K562 (cell line): ENCODE results near the gene TTLL9. TPM values are rescaled to one million over a fixed set of nuclear protein-coding genes. Genes with fewer than 3 reads are reported as not detected.

Experiments used
- CBX2 ChIP-seq: fragments of 200-600 bp; sonication (generic); IDR thresholded peaks from one replicate; pipeline ENCODE4 v1.6.1; 2012; ENCODE audit warnings: mild to moderate bottlenecking, low read length, inconsistent platforms; ENCODE audit not compliant: insufficient read depth, poor library complexity, severe bottlenecking
- E2F1 ChIP-seq: sonication (generic); formaldehyde crosslinking; IDR thresholded peaks from 2 replicates; pipeline ENCODE4 v1.8.1; 2023; ENCODE audit warnings: mild to moderate bottlenecking, missing genetic modification reagents, moderate library complexity
- FUS ChIP-seq: fragments of 200-400 bp; formaldehyde crosslinking; optimal IDR thresholded peaks from 2 replicates; pipeline ENCODE3; 2017; ENCODE audit warnings: low read depth, low read length
- HSF4 ChIP-seq: fragments of 250-450 bp; sonication (Bioruptor Pico); IDR thresholded peaks from 2 replicates; pipeline ENCODE4 v2.1.2; 2022; ENCODE audit warnings: mild to moderate bottlenecking, moderate library complexity, borderline replicate concordance
- KLF16 ChIP-seq: IDR thresholded peaks from 2 replicates; pipeline ENCODE4 v1.6.1; 2016; ENCODE audit warnings: antibody characterized with exemption
- MAZ ChIP-seq, 2 experiments: fragments of 450-650 bp in 1 of 2; sonication (generic) in 1 of 2; formaldehyde crosslinking; IDR thresholded peaks in 1 of 2; conservative IDR thresholded peaks in 1 of 2; 2 replicates each; pipeline versions ENCODE4 v1.4.0 to v1.5.0; 2020; ENCODE audit warnings: mild to moderate bottlenecking in 1 of 2, missing genetic modification reagents in 1 of 2
- NCOA6 ChIP-seq: fragments of 450-650 bp; IDR thresholded peaks from 2 replicates; pipeline ENCODE4 v1.6.1; 2017; ENCODE audit warnings: mild to moderate bottlenecking
- NELFE ChIP-seq: IDR thresholded peaks from 2 replicates; pipeline ENCODE4 v1.6.1; 2011; ENCODE audit warnings: mild to moderate bottlenecking; ENCODE audit not compliant: insufficient read depth, insufficient read length
- PCBP1 ChIP-seq: fragments of 200-400 bp; formaldehyde crosslinking; IDR thresholded peaks from 2 replicates; pipeline ENCODE4 v1.6.1; 2018; ENCODE audit warnings: mild to moderate bottlenecking, low read depth, low read length; ENCODE audit not compliant: poor library complexity, severe bottlenecking
- SLC30A9 ChIP-seq: fragments of 250-450 bp; sonication (Bioruptor Pico); IDR thresholded peaks from 2 replicates; pipeline ENCODE4 v1.8.0; 2022; ENCODE audit warnings: mild to moderate bottlenecking, moderate library complexity
- SREBF1 ChIP-seq: fragments of 150-350 bp; IDR thresholded peaks from 2 replicates; pipeline ENCODE4 v1.6.1; 2014; ENCODE audit warnings: antibody characterized with exemption, low read depth, low read length, borderline replicate concordance
- TBL1XR1 ChIP-seq, 2 experiments: IDR thresholded peaks; 2 replicates each; pipeline ENCODE4 v1.6.1; 2012; ENCODE audit warnings: improper control_type of control experiment in 2 of 2, low read length in 2 of 2, mild to moderate bottlenecking in 1 of 2
- VEZF1 ChIP-seq: fragments of 200-800 bp; sonication (Bioruptor generic); IDR thresholded peaks from 2 replicates; pipeline ENCODE4 v1.6.1; 2017; ENCODE audit warnings: missing genetic modification characterization, missing compliant biosample characterization
- ZC3H11A ChIP-seq: IDR thresholded peaks from 2 replicates; pipeline ENCODE4 v1.6.1; 2012; ENCODE audit warnings: low read depth, low read length, improper control_type of control experiment
- ZC3H4 ChIP-seq: sonication (generic); formaldehyde crosslinking; IDR thresholded peaks from 2 replicates; pipeline ENCODE4 v1.9.0; 2021; ENCODE audit warnings: missing genetic modification reagents, borderline replicate concordance
- ZNF12 ChIP-seq: sonication (generic); formaldehyde crosslinking; IDR thresholded peaks from 2 replicates; pipeline ENCODE4 v1.4.0; 2020; ENCODE audit warnings: mild to moderate bottlenecking, missing genetic modification reagents
- ZNF23 ChIP-seq: fragments of 250-450 bp; sonication (Bioruptor Pico); IDR thresholded peaks from 2 replicates; pipeline ENCODE4 v1.4.0; 2020; ENCODE audit warnings: mild to moderate bottlenecking
- ZNF561 ChIP-seq: fragments of 450-650 bp; formaldehyde crosslinking; conservative IDR thresholded peaks from 2 replicates; pipeline ENCODE4 v1.4.0; 2020; ENCODE audit warnings: mild to moderate bottlenecking, moderate library complexity
- ZNF740 ChIP-seq, 3 experiments: fragments of 200-800 bp in 1 of 3; sonication (Bioruptor generic) in 1 of 3; sonication (generic) in 1 of 3; formaldehyde crosslinking in 1 of 3; IDR thresholded peaks; 2 replicates each; pipeline versions ENCODE4 v1.6.1 to v1.8.0; 2016 to 2022; ENCODE audit warnings: mild to moderate bottlenecking in 2 of 3, missing compliant biosample characterization in 2 of 3, missing genetic modification characterization in 2 of 3, missing genetic modification reagents in 1 of 3
- ZSCAN32 ChIP-seq: fragments of 450-650 bp; formaldehyde crosslinking; IDR thresholded peaks from 2 replicates; pipeline ENCODE4 v1.4.0; 2020; ENCODE audit warnings: mild to moderate bottlenecking, moderate library complexity
- polyA plus RNA-seq, 8 experiments: library from polyadenylated mRNA; depleted of rRNA in 4 of 8; stranded (reverse) in 5 of 8; unstranded in 3 of 8; fragments of >200 nt; fragmentation: Nextera tagmentation in 2 of 8; fragmentation: Illumina TruSeq in 1 of 8; extraction: Ambion mirVana in 2 of 8; extraction: Trizol in 1 of 8; gene quantifications; 2 replicates each; pipeline versions ENCODE4 v1.2.1 to v1.2.3, GENCODE V29; 2011 to 2014; ENCODE audit warnings: inconsistent platforms in 1 of 8, missing spikeins in 1 of 8
- total RNA-seq, 7 experiments: library from RNA; depleted of rRNA in 6 of 7; stranded (reverse); fragments of >200 nt in 6 of 7; fragmentation: Illumina TruSeq in 2 of 7; extraction: Trizol in 2 of 7; gene quantifications; 2 replicates each; pipeline versions ENCODE4 v1.2.1 to v1.2.3, GENCODE V29; 2011 to 2021; ENCODE audit warnings: low replicate concordance in 1 of 7

The TTLL9 gene
- total and polyA plus RNA-seq, 9 of the 15 experiments (the other 6 are each of a cell fraction or from before 2014, with no cell fraction given) = 0.06 to 0.07 TPM; not detected in 7

- 0 out of 2 replicates have a peak, but pooled peaks have one; percentile 34 for TF ChIP-seq ZNF740 (CRISPR knock-in tag; IDR thresholded peaks at IDR 0.05)
- no peak for TF ChIP-seq ZNF740 (tag; IDR thresholded peaks at IDR 0.05)
- no peak for TF ChIP-seq HSF4 (CRISPR knock-in tag)
- no peak for TF ChIP-seq ZC3H11A
- no peak for TF ChIP-seq ZNF561 (CRISPR knock-in tag)
- no peak for TF ChIP-seq SLC30A9 (CRISPR knock-in tag)
- no peak for TF ChIP-seq ZNF12 (CRISPR knock-in tag)
- no peak for TF ChIP-seq SREBF1
- no peak for TF ChIP-seq ZC3H4
- TF ChIP-seq CBX2 = no peak
- no peak for TF ChIP-seq NELFE
- TF ChIP-seq FUS = no peak
- peak; percentile 71 to 76; a peak in 3 of 4 replicates for TF ChIP-seq MAZ (CRISPR knock-in tag; conservative IDR thresholded peaks at IDR 0.05 in 1 of 2, IDR thresholded peaks at IDR 0.05 in 1 of 2)
- TF ChIP-seq PCBP1 = no peak
- no peak for TF ChIP-seq ZSCAN32 (CRISPR knock-in tag)
- TF ChIP-seq KLF16 = peak; percentile 24; the same call in 1 of the 2 replicates
- peak; percentile 57 for TF ChIP-seq VEZF1 (CRISPR knock-in tag)
- 0 out of 2 replicates have a peak, but pooled peaks have one; percentile 16 for TF ChIP-seq E2F1 (CRISPR knock-in tag)
- no peak for TF ChIP-seq ZNF23 (CRISPR knock-in tag)
- TF ChIP-seq NCOA6 = no peak
- no peak for TF ChIP-seq TBL1XR1 (IDR thresholded peaks at IDR 0.05; ENCODE audit: low read length in 2 of 2)
These were observed 81.4 kb downstream of the TTLL9 start, which contains the start of gene PDRG1 (continued) for GRCh38 chr20:31951530-31952453.
